Rectal smooth muscle tissue (tissue), 1 donor: Measurements from ENCODE around the gene BSN.

Experiments
- H3K27ac ChIP-seq: one replicate; pipeline ENCODE4 v1.7.0; 2013; ENCODE audit warnings: low read depth, low read length, inconsistent platforms
- H3K27me3 ChIP-seq: one replicate; pipeline ENCODE4 v1.7.0; 2013; ENCODE audit warnings: low read length; ENCODE audit not compliant: control insufficient read depth, insufficient read depth
- H3K36me3 ChIP-seq: one replicate; pipeline ENCODE4 v1.7.0; 2013; ENCODE audit warnings: low read length; ENCODE audit not compliant: control insufficient read depth, insufficient read depth
- H3K4me1 ChIP-seq: one replicate; pipeline ENCODE4 v1.7.0; 2013; ENCODE audit warnings: low read length; ENCODE audit not compliant: control insufficient read depth, insufficient read depth
- H3K4me3 ChIP-seq: one replicate; pipeline ENCODE4 v1.7.0; 2013; ENCODE audit warnings: low read length
- H3K9ac ChIP-seq: one replicate; pipeline ENCODE4 v1.7.0; 2013; ENCODE audit warnings: low read length

BSN gene

DNA sequence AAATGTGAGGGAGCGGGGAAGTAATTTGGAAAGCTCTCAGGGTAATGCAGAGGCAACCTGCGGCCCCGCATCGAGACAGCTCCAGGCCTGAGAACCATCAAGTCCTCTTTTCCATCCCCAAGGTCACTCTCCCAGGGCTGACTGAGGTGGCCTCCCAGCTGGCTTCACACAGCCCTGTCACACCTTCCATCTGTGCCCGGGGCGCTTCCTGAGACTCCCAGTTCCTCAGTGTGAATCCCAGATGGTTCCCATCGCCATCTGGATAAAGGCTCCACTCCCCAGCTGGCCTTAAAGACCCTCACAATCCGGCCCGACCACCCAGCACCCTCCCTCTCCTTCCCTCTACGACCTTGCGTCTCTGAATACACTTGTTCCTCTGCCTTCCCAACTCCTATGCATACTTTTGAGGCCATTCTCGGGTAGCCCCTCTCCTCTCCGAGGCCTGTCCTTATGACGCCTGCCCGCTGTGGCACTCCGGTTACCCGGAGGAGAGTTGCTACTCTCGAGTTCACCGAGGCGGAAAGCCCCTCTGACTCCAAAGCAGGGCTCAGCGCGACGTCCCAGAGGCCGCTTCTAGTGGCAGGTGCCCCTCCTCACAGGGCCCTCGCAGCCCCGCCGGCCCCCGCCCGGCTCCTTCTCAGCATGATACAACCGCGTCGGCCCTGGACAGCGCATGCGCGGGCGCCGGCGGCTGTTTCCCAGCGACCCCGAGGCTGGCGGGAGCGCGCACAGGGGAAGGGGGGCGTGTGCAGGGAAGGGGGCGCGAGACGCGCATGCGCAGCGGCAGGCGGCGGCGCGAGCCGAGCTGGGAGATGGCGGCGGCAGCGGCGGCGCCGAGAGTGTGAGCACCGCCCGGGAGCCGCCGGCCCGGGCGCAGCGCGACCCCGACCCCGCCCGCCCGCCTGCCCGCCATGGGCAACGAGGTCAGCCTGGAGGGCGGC, at the start of gene BSN:
Gene BSN, plus strand, starts transcription at position 786 of the 941 bp plus-strand sequence. Its CDS starts 126 bp downstream, at position 912.
- peak within 1 kb of the TSS; percentile 57 for H3K27ac ChIP-seq

GRCh38 chr3:49506906-49507305, 47.4 kb upstream of the BSN start:
- Histone ChIP-seq H3K27ac (no peak overlapping the region), H3K4me3 (no peak overlapping the region), H3K36me3 (no peaks in the 10 kb centered on the region), H3K4me1 (no peaks in the 10 kb centered on the region), H3K9ac (no peak overlapping the region), H3K27me3 (no peaks in the 10 kb centered on the region)

More for the DNA sequence above, at the start of gene BSN:
- Histone ChIP-seq H3K4me1 (no peaks in the 10 kb centered on the region), H3K27me3 (no peaks in the 10 kb centered on the region), H3K36me3 (no peaks in the 10 kb centered on the region), H3K9ac (peak within 1 kb of the TSS; percentile 58), H3K4me3 (peak within 1 kb of the TSS; percentile 91)

DNA sequence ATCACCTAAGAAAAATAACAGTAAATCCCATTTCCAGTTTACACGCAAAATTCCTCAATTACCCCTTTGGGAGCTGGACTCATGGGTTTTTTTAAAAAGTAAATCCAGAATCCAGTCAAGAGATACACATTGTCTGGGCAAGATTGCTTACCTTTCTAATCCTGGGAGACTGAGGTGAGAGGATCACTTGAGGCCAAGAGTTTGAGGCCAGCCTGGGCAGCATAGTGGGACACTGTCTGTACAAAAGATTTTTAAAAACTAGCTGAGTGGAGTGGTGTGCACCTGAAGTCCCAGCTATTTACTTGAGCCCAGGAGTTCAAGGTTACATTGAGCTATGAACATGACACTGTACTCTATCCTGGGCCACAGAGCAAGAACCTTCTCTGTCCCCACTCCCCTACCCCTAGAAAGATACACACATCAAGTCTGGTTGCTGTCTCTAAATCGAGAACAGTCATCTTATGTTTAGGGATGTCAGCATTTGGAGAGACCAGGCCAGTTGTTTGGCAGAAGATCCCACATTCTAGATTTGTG, 45.2 kb upstream of the BSN start:
- Histone ChIP-seq H3K4me1 (no peaks in the 10 kb centered on the region), H3K4me3 (no peak overlapping the region), H3K9ac (no peak overlapping the region), H3K36me3 (peaks cover 5% of the 10 kb centered on the region), H3K27ac (peak overlapping the region; percentile 21), H3K27me3 (no peaks in the 10 kb centered on the region)

DNA sequence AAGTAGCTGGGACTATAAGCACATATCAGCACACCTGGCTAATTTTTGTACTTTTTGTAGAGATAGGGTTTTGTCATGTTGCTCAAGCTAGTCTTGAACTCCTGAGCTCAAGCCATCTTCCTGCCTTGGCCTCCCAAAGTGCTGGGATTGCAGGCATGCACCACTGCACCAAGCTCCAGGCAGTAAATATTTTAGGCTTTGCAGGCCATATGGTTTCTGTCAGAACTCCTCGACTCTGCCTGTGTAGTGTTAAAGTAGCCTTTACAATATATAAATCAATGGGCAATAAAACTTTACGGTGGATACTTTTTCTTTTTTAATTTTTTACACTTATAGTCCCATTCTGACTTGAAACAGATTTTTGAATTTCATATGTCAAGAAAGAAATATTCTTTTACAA, 42.6 kb upstream of the BSN start:
- Histone ChIP-seq H3K27ac (no peak overlapping the region), H3K9ac (no peak overlapping the region), H3K4me3 (no peak overlapping the region), H3K36me3 (peaks cover 7% of the 10 kb centered on the region), H3K27me3 (no peaks in the 10 kb centered on the region), H3K4me1 (no peaks in the 10 kb centered on the region)

- H3K9ac ChIP-seq, result no peak overlapping the region
- H3K27ac ChIP-seq, result no peak overlapping the region
- H3K4me1 ChIP-seq, result no peaks in the 10 kb centered on the region
- H3K27me3 ChIP-seq, result no peaks in the 10 kb centered on the region
- H3K4me3 ChIP-seq, result no peak overlapping the region
- peaks cover 13% of the 10 kb centered on the region for H3K36me3 ChIP-seq
These were observed 41.4 kb upstream of the BSN start for GRCh38 chr3:49512781-49513355.

DNA sequence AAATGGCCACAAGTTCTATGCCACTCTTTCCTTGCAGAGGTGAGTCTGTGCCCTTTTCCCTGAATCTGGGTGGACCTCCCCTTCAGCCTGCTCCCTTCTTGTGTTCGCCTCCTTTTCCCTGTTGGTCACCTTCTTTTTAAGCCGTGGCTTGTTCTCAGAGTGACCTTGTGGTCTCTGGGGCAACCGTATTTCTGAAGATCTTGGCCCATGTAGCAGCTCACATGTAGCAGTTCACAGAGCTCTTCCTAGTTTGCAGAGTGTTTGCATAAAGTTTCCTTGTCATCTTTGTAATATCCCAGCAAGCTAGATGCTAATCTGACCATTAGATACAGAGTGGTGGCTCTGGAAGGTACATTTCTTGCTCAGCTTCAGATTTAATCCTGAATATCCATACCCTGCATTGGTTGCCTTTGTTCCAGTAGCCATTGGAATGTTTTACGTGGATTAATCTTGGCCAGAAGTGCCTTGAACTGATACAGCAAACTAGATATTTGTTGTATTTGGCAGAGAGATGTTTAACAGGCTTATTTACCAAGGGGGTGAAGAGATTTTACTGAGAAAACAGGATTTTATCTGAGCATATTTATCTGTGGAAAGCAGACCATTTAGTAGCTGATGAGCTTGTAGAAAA, 40.7 kb upstream of the BSN start:
- Histone ChIP-seq H3K9ac (no peak overlapping the region), H3K27ac (no peak overlapping the region), H3K4me1 (no peaks in the 10 kb centered on the region), H3K36me3 (peaks cover 13% of the 10 kb centered on the region), H3K27me3 (no peaks in the 10 kb centered on the region), H3K4me3 (no peak overlapping the region)

- Histone ChIP-seq H3K27me3 (no peaks in the 10 kb centered on the region), H3K27ac (no peak overlapping the region), H3K4me3 (no peak overlapping the region), H3K36me3 (peaks cover 13% of the 10 kb centered on the region), H3K4me1 (no peaks in the 10 kb centered on the region), H3K9ac (no peak overlapping the region)
These were observed 36.3 kb upstream of the BSN start for GRCh38 chr3:49518016-49518415.

- Histone ChIP-seq H3K27me3 (no peaks in the 10 kb centered on the region), H3K27ac (no peak overlapping the region), H3K9ac (no peak overlapping the region), H3K4me1 (no peaks in the 10 kb centered on the region), H3K36me3 (peaks cover 10% of the 10 kb centered on the region), H3K4me3 (no peak overlapping the region)
These were observed 35.8 kb upstream of the BSN start for GRCh38 chr3:49518441-49518840.

GRCh38 chr3:49519296-49519695, 35.0 kb upstream of the BSN start:
- peaks cover 9% of the 10 kb centered on the region for H3K36me3 ChIP-seq
- H3K4me3 ChIP-seq, result no peak overlapping the region
- no peaks in the 10 kb centered on the region for H3K27me3 ChIP-seq
- no peak overlapping the region for H3K9ac ChIP-seq
- no peaks in the 10 kb centered on the region for H3K4me1 ChIP-seq
- H3K27ac ChIP-seq, result no peak overlapping the region

GRCh38 chr3:49519916-49520385, 34.3 kb upstream of the BSN start:
- Histone ChIP-seq H3K27ac (no peak overlapping the region), H3K4me3 (no peak overlapping the region), H3K36me3 (peaks cover 9% of the 10 kb centered on the region), H3K27me3 (no peaks in the 10 kb centered on the region), H3K4me1 (no peaks in the 10 kb centered on the region), H3K9ac (no peak overlapping the region)

- H3K27ac ChIP-seq, result no peak overlapping the region
- no peaks in the 10 kb centered on the region for H3K4me1 ChIP-seq
- H3K27me3 ChIP-seq, result no peaks in the 10 kb centered on the region
- no peak overlapping the region for H3K9ac ChIP-seq
- no peaks in the 10 kb centered on the region for H3K36me3 ChIP-seq
- no peak overlapping the region for H3K4me3 ChIP-seq
These were observed 30.2 kb upstream of the BSN start for GRCh38 chr3:49523756-49524747.
